Skeletal muscle tissue (tissue), 4 donors: ENCODE data around the gene CLEC14A. TPM values are rescaled to one million over a fixed set of nuclear protein-coding genes. Genes with fewer than 3 reads are reported as not detected.

Experiments
- H3K27ac ChIP-seq: one replicate; pipeline ENCODE4 v1.7.0; 2013; ENCODE audit warnings: mild to moderate bottlenecking, low read depth, low read length, inconsistent platforms
- H3K27me3 ChIP-seq, 3 donors: one replicate each; pipeline ENCODE4 v1.7.0; 2013; ENCODE audit warnings: low read length in 3 of 3; ENCODE audit not compliant: control insufficient read depth in 3 of 3, insufficient read depth in 3 of 3
- H3K36me3 ChIP-seq, 3 donors: one replicate each; pipeline ENCODE4 v1.7.0; 2013; ENCODE audit warnings: low read length in 3 of 3; ENCODE audit not compliant: control insufficient read depth in 3 of 3, insufficient read depth in 3 of 3
- H3K4me1 ChIP-seq, 3 donors: one replicate each; pipeline ENCODE4 v1.7.0; 2013; ENCODE audit warnings: low read length in 3 of 3, mild to moderate bottlenecking in 3 of 3; ENCODE audit not compliant: control insufficient read depth in 3 of 3, insufficient read depth in 3 of 3
- H3K4me3 ChIP-seq, 3 donors: one replicate each; pipeline ENCODE4 v1.7.0; 2013; ENCODE audit warnings: low read length in 3 of 3
- H3K9ac ChIP-seq, 3 donors: one replicate each; pipeline ENCODE4 v1.7.0; 2013; ENCODE audit warnings: low read length in 3 of 3, mild to moderate bottlenecking in 3 of 3, moderate library complexity in 2 of 3, low read depth in 1 of 3
- H3K9me3 ChIP-seq, 3 donors: one replicate each; pipeline ENCODE4 v1.7.0; 2013; ENCODE audit warnings: low read length in 3 of 3; ENCODE audit not compliant: control insufficient read depth in 3 of 3
- total RNA-seq: library from RNA; depleted of rRNA; stranded (reverse); fragments of >200 nt; gene quantifications from one replicate; pipeline ENCODE4 v1.2.3, GENCODE V29; 2014
- donor health status: Osteomylitis.

Gene CLEC14A
- total RNA-seq, 1 donor from 2014 or later: 25.1 TPM

GRCh38 chr14:38221077-38221476 is 34.8 kb downstream of the CLEC14A start:
- H3K27ac ChIP-seq: no peak overlapping the region

DNA sequence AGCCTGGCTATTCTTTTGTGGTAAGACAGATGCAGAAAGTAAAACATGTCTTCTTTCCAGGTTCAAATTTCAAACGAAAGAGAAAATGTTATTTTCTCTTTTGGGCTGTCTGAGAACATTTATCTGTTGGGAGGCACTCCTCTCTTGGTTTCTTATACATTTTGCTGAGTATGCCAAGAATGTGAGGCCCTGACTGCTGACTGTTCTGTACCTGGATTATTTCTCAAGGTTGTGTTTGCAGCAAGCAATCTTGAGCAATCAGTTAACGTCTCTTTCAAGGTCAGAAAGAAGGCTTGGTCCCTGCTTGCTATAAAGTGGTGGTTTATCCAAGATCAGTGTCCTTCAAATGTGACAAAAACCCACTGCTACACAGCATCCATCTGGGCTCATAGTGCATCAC is 38.3 kb downstream of the CLEC14A start:
- Histone ChIP-seq H3K9ac (no peak overlapping the region), H3K27me3 (no peaks in the 10 kb centered on the region), H3K4me3 (no peak overlapping the region), H3K9me3 (no peaks in the 10 kb centered on the region), H3K27ac (no peak overlapping the region), H3K36me3 (no peaks in the 10 kb centered on the region), H3K4me1 (no peaks in the 10 kb centered on the region)

More at GRCh38 chr14:38221077-38221476, 34.8 kb downstream of the CLEC14A start:
- Histone ChIP-seq H3K9me3 (no peaks in the 10 kb centered on the region), H3K4me3 (no peak overlapping the region), H3K9ac (no peak overlapping the region), H3K36me3 (no peaks in the 10 kb centered on the region), H3K27me3 (no peaks in the 10 kb centered on the region), H3K4me1 (no peaks in the 10 kb centered on the region)

DNA sequence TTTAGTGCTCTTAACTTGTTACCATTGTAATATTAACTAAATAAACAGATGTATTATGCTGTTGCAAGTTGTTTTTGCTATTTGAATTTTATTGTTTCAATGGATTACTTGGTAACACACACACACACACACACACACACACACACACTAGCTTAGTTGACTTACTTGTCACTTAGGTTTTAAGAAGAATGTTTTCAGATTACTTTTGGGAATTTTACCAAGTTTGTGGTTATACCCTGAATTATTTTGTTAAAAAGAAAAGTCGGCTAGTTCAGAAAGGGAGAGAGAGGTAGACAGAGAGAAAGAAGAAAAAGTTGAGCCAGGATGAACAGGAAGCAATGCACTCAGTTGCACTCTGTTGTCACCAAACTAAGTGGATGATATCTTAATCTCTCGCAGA is 42.9 kb downstream of the CLEC14A start:
- no peaks in the 10 kb centered on the region for H3K9me3 ChIP-seq
- no peak overlapping the region for H3K27ac ChIP-seq
- peaks cover 27 to 34% (median 33%) of the 10 kb centered on the region in 3 donors for H3K27me3 ChIP-seq
- H3K36me3 ChIP-seq: no peaks in the 10 kb centered on the region
- peaks cover 25 to 33% (median 26%) of the 10 kb centered on the region in 3 donors for H3K4me1 ChIP-seq
- no peak overlapping the region for H3K9ac ChIP-seq
- no peak overlapping the region for H3K4me3 ChIP-seq

GRCh38 chr14:38212111-38212510 is 43.8 kb downstream of the CLEC14A start:
- H3K27me3 ChIP-seq: peaks cover 31 to 39% (median 36%) of the 10 kb centered on the region in 3 donors
- H3K4me3 ChIP-seq: no peak overlapping the region
- H3K27ac ChIP-seq: no peak overlapping the region
- peaks cover 29 to 39% (median 29%) of the 10 kb centered on the region in 3 donors for H3K4me1 ChIP-seq
- H3K9ac ChIP-seq: no peak overlapping the region
- H3K9me3 ChIP-seq: no peaks in the 10 kb centered on the region
- H3K36me3 ChIP-seq: no peaks in the 10 kb centered on the region

- Histone ChIP-seq H3K9me3 (no peaks in the 10 kb centered on the region), H3K36me3 (no peaks in the 10 kb centered on the region), H3K4me3 (peak overlapping the region in 2 of 3 donors; percentile 74 to 76), H3K27me3 (peaks cover 31 to 39% (median 36%) of the 10 kb centered on the region in 3 donors), H3K9ac (peak overlapping the region in 1 of 3 donors; percentile 9), H3K4me1 (peaks cover 29 to 39% (median 29%) of the 10 kb centered on the region in 3 donors), H3K27ac (no peak overlapping the region)
These were observed 44.6 kb downstream of the CLEC14A start for GRCh38 chr14:38211255-38211735.

- Histone ChIP-seq H3K27me3 (peaks cover 31 to 39% (median 36%) of the 10 kb centered on the region in 3 donors), H3K27ac (no peak overlapping the region), H3K36me3 (no peaks in the 10 kb centered on the region), H3K9me3 (no peaks in the 10 kb centered on the region), H3K4me1 (peaks cover 29 to 39% (median 29%) of the 10 kb centered on the region in 3 donors), H3K4me3 (peak overlapping the region; percentile 54 to 76 (median 74)), H3K9ac (peak overlapping the region in 1 of 3 donors; percentile 50)
These were observed 45.2 kb downstream of the CLEC14A start for GRCh38 chr14:38210587-38211216.

DNA sequence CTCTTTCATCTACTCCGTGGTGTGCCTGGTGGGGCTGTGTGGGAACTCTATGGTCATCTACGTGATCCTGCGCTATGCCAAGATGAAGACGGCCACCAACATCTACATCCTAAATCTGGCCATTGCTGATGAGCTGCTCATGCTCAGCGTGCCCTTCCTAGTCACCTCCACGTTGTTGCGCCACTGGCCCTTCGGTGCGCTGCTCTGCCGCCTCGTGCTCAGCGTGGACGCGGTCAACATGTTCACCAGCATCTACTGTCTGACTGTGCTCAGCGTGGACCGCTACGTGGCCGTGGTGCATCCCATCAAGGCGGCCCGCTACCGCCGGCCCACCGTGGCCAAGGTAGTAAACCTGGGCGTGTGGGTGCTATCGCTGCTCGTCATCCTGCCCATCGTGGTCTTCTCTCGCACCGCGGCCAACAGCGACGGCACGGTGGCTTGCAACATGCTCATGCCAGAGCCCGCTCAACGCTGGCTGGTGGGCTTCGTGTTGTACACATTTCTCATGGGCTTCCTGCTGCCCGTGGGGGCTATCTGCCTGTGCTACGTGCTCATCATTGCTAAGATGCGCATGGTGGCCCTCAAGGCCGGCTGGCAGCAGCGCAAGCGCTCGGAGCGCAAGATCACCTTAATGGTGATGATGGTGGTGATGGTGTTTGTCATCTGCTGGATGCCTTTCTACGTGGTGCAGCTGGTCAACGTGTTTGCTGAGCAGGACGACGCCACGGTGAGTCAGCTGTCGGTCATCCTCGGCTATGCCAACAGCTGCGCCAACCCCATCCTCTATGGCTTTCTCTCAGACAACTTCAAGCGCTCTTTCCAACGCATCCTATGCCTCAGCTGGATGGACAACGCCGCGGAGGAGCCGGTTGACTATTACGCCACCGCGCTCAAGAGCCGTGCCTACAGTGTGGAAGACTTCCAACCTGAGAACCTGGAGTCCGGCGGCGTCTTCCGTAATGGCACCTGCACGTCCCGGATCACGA is 46.0 kb downstream of the CLEC14A start:
- Histone ChIP-seq H3K4me1 (peaks cover 29 to 39% (median 29%) of the 10 kb centered on the region in 3 donors), H3K9me3 (no peaks in the 10 kb centered on the region), H3K36me3 (no peaks in the 10 kb centered on the region), H3K27ac (no peak overlapping the region), H3K4me3 (peak overlapping the region; percentile 54 to 76 (median 74)), H3K9ac (peak overlapping the region in 1 of 3 donors; percentile 50), H3K27me3 (peaks cover 31 to 39% (median 36%) of the 10 kb centered on the region in 3 donors)

- H3K9me3 ChIP-seq: no peaks in the 10 kb centered on the region
- H3K4me3 ChIP-seq: peak overlapping the region; percentile 54 to 76 (median 74)
- peak overlapping the region in 1 of 3 donors; percentile 50 for H3K9ac ChIP-seq
- H3K27me3 ChIP-seq: peaks cover 31 to 39% (median 36%) of the 10 kb centered on the region in 3 donors
- no peak overlapping the region for H3K27ac ChIP-seq
- H3K36me3 ChIP-seq: no peaks in the 10 kb centered on the region
- peaks cover 29 to 39% (median 29%) of the 10 kb centered on the region in 3 donors for H3K4me1 ChIP-seq
These were observed 47.0 kb downstream of the CLEC14A start for GRCh38 chr14:38208618-38209562.
